Peyer's patch (tissue), 4 donors: ENCODE results near the gene TMEM209. TPM values are rescaled to one million over a fixed set of nuclear protein-coding genes. Genes with fewer than 3 reads are reported as not detected.
A peak's percentile ranks its signal among the peaks of the same experiment; 100 is the strongest.

Source experiments
- DNase-seq, 3 donors: peaks; one replicate each; pipeline ENCODE4 v3.0.0-alpha.2; 2017 to 2019
- H3K27ac ChIP-seq, 4 donors: fragments of 200-600 bp; sonication (generic); one replicate each; pipeline ENCODE4 v1.5.1; 2016 to 2019
- H3K27me3 ChIP-seq, 2 donors: fragments of 200-600 bp; sonication (generic); one replicate each; pipeline ENCODE4 v1.5.1; 2019
- H3K36me3 ChIP-seq, 3 donors: fragments of 200-600 bp; sonication (generic); one replicate each; pipeline ENCODE4 v1.5.1; 2016 to 2019
- H3K4me1 ChIP-seq, 4 donors: fragments of 200-600 bp; sonication (generic); one replicate each; pipeline ENCODE4 v1.5.1; 2016 to 2019
- H3K4me3 ChIP-seq, 4 donors: fragments of 200-600 bp; sonication (generic); 1 replicate in 3 of 4; 2 replicates in 1 of 4; pipeline ENCODE4 v1.5.1; 2016 to 2019; ENCODE audit warnings: mild to moderate bottlenecking in 1 of 4
- H3K9me3 ChIP-seq, 4 donors: fragments of 200-600 bp; sonication (generic); one replicate each; pipeline ENCODE4 v1.5.1; 2016 to 2019; ENCODE audit warnings: mild to moderate bottlenecking in 1 of 4
- POLR2A ChIP-seq, 2 donors: fragments of 450-650 bp; IDR thresholded peaks; one replicate each; pipeline ENCODE4 v1.5.1; 2017; ENCODE audit warnings: antibody characterized with exemption in 2 of 2, mild to moderate bottlenecking in 2 of 2, moderate library complexity in 2 of 2
- total RNA-seq, 4 donors: library from RNA; depleted of rRNA; stranded (reverse); fragments of >200 nt; gene quantifications; one replicate each; pipeline ENCODE4 v1.1.0, GENCODE V29; 2016
- TF ChIP-seq, protein P1 (sequence below), 6 experiments: fragments of 450-650 bp in 4 of 6; fragments of 200-600 bp in 2 of 6; sonication (generic) in 1 of 6; IDR thresholded peaks; one replicate each; pipeline ENCODE4 v1.5.1; 2017 to 2019; ENCODE audit warnings: antibody characterized with exemption in 6 of 6, mild to moderate bottlenecking in 3 of 6, moderate library complexity in 1 of 6

The TMEM209 gene
- total RNA-seq, 4 donors from 2014 or later: 11.6 to 17.2 (median 15.4) TPM

GRCh38 chr7:130118294-130118693, 86.9 kb downstream of the TMEM209 start:
- peaks cover 0 to 11% (median 0%) of the 10 kb centered on the region in 4 donors for H3K4me1 ChIP-seq
- H3K27ac ChIP-seq: no peak overlapping the region
- TF ChIP-seq, protein P1, sequence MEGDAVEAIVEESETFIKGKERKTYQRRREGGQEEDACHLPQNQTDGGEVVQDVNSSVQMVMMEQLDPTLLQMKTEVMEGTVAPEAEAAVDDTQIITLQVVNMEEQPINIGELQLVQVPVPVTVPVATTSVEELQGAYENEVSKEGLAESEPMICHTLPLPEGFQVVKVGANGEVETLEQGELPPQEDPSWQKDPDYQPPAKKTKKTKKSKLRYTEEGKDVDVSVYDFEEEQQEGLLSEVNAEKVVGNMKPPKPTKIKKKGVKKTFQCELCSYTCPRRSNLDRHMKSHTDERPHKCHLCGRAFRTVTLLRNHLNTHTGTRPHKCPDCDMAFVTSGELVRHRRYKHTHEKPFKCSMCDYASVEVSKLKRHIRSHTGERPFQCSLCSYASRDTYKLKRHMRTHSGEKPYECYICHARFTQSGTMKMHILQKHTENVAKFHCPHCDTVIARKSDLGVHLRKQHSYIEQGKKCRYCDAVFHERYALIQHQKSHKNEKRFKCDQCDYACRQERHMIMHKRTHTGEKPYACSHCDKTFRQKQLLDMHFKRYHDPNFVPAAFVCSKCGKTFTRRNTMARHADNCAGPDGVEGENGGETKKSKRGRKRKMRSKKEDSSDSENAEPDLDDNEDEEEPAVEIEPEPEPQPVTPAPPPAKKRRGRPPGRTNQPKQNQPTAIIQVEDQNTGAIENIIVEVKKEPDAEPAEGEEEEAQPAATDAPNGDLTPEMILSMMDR (IDR thresholded peaks at IDR 0.05): no peak
- TF ChIP-seq POLR2A (IDR thresholded peaks at IDR 0.05): no peak
- no peak overlapping the region for H3K4me3 ChIP-seq
- H3K27me3 ChIP-seq: no peaks in the 10 kb centered on the region
- peaks cover 0 to 44% (median 0%) of the 10 kb centered on the region in 3 donors for H3K36me3 ChIP-seq
- H3K9me3 ChIP-seq: no peaks in the 10 kb centered on the region
- no peak for DNase-seq

- DNase-seq: no peak
- H3K27ac ChIP-seq: peak overlapping the region in 1 of 4 donors; percentile 2
- peaks cover 0 to 15% (median 0%) of the 10 kb centered on the region in 4 donors for H3K4me1 ChIP-seq
- TF ChIP-seq, protein P1 (IDR thresholded peaks at IDR 0.05): no peak
- TF ChIP-seq POLR2A (IDR thresholded peaks at IDR 0.05): no peak
- H3K27me3 ChIP-seq: no peaks in the 10 kb centered on the region
- H3K9me3 ChIP-seq: no peaks in the 10 kb centered on the region
- H3K36me3 ChIP-seq: peaks cover 0 to 16% (median 0%) of the 10 kb centered on the region in 3 donors
- H3K4me3 ChIP-seq: no peak overlapping the region
Observed at GRCh38 chr7:130114776-130115175, 90.4 kb downstream of the TMEM209 start.

Other genes starting within 250 kb of the TMEM209 start
- 10 to 100 TPM in 2 of 4 donors, 1 to 10 TPM in 2; 3.8 to 11.9 (median 8.1) TPM for gene ZC3HC1, start 154.0 kb downstream of the TMEM209 start, total RNA-seq
- 10 to 100 TPM; 16.5 to 25.0 (median 20.1) TPM for gene KLHDC10, start 134.9 kb downstream of the TMEM209 start, total RNA-seq
- not detected for gene SSMEM1, start 2.5 kb upstream of the TMEM209 start, total RNA-seq
- 10 to 100 TPM in 1 of 4 donors, 1 to 10 TPM in 2, not detected in 1; 2.6 to 12.6 (median 2.7) TPM for gene CPA2, start 61.5 kb upstream of the TMEM209 start, total RNA-seq
- gene CPA4, start 87.8 kb upstream of the TMEM209 start, total RNA-seq: not detected
- not detected for gene CPA5, start 139.4 kb upstream of the TMEM209 start, total RNA-seq
- gene CPA1, start 175.1 kb upstream of the TMEM209 start, total RNA-seq: not detected
- 10 to 100 TPM in 1 of 4 donors, 1 to 10 TPM in 3; 1.9 to 14.0 (median 5.6) TPM for gene CEP41, start 235.6 kb upstream of the TMEM209 start, total RNA-seq